A549 treated with ZK216348 at 1 μM for 4 hours (cell line): ENCODE results near the gene CHCHD6. TPM values are rescaled to one million over a fixed set of nuclear protein-coding genes. Genes with fewer than 3 reads are reported as not detected.

Experiments used
- total RNA-seq: library from RNA; stranded (reverse); fragments of 200-300 nt; extraction: Qiagen RNA extraction; gene quantifications from 5 replicates; pipeline ENCODE4 v1.2.3, GENCODE V29; 2022; ENCODE audit warnings: low read depth

The CHCHD6 gene
- 14.4 to 22.9 TPM (median 21.1 TPM) in 5 replicates for total RNA-seq

DNA sequence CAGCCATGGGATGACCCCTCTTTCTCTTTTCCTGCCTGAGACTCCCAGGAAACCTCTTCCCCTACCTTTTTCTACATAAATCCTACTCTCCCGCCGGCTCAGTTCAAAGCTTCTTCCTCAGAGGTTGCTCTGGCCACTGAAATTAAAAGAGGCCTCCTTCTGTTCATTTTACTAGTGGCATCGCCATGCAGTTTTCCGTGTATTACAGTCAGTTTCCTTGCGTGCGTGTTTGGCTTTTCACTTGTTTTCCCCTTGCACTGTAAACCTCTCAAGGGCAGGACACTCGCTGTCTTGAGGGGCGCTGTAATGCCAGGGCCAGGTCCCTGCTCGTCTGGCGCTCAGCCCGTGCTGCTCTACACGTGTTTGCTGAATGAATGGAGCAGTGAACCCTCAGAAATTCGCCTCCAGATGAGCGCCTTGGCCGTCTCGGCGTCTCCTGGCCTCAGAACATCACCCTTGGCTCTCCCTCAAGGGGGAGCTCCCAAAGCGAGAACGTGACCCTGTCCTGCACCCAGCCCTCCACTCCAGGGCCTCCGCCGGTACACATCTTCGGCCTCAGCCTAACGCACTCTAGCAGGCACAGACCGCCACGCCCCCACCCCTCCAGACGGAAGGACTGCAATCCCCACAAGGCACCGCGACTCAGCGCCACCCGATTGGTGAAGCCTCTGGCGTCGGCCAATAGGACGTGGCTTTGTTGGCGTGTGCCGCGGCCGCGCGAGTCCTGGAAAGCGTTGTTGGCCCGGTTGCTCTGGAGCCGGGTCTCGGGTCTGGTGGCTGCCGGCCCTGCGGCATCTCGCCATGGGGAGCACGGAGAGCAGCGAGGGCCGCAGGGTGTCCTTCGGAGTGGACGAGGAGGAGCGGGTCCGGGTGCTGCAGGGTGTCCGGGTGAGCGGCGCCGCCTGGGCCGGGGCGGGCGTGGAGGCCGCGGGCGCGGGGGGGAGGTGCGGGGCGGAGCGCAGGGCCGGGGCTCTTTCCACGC, at the start of gene CHCHD6:
TSS of gene CHCHD6 (plus strand) at position 729 of the 982 bp plus-strand sequence. CDS start at position 802, 73 bp downstream.

GRCh38 chr3:126654571-126655383, 49.3 kb upstream of the CHCHD6 start, which contains the start of gene TXNRD3:
TSS of gene TXNRD3 (minus strand) at chr3:126655124.

DNA sequence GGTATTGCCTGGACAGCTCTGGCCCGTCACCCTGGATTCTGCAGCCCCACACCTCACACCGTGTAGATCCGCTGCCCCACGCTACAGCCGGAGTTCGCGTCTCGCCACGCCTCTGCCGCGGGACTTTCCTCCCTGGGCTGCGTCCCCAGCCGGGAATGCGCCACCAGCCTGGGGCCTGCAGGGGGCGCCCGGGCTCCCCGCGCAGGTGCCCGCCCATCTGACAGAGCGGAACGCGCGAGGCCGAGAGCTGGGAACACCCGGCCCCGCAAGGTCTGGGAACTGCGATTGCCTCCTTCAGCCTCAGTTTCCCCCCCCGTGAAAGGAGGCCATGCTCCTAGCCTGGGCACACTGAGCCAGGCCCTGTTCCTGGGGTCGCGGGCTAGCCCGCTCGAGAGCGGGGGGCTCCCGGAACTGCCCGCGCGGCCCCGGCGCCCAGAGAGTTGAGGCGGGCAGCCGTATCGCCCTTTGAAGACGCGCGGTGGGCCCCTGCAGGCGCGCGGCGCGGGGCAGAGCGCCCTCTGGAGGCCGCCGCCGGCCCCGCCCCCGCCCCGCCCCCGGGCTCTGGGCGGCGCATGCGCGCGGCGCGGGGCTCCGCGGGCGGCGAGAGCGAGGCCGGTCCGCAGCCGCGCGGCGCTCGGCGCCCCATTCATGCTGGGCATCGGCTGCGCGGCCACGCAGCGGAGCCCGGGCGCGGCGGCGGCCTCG, 278.6 kb downstream of the CHCHD6 start, which contains the start of gene PLXNA1:
TSS of gene PLXNA1 (plus strand) at position 645 of the 705 bp plus-strand sequence. CDS start 5,479 bp downstream, outside the sequence.

Other genes starting within 250 kb of the CHCHD6 start
- gene ZXDC, start 228.3 kb upstream of the CHCHD6 start, total RNA-seq, result 4.9 to 10.0 TPM (median 9.3 TPM) in 5 replicates
- gene UROC1, start 186.5 kb upstream of the CHCHD6 start, total RNA-seq, result not detected in 5 replicates
- gene CHST13, start 180.1 kb upstream of the CHCHD6 start, total RNA-seq, result 0.41 to 1.3 TPM (median 1.1 TPM) in 5 replicates
- not detected in 5 replicates for gene C3orf22, start 145.3 kb upstream of the CHCHD6 start, total RNA-seq
- gene TXNRD3, start 49.1 kb upstream of the CHCHD6 start, total RNA-seq, result 5.5 to 11.3 TPM (median 6.1 TPM) in 5 replicates